Forelimb muscle (tissue), 1 donor: ENCODE data around the gene RCC2. TPM values are rescaled to one million over a fixed set of nuclear protein-coding genes. Genes with fewer than 3 reads are reported as not detected.

Experiments used
- DNase-seq: peaks from one replicate; pipeline ENCODE4 v3.0.0-alpha.2; 2013; ENCODE audit warnings: low read depth
- polyA plus RNA-seq: library from polyadenylated mRNA; unstranded; fragments of 120-200 nt; gene quantifications from one replicate; pipeline ENCODE4 v1.2.1, GENCODE V29; 2013; ENCODE audit not compliant: insufficient read length

The RCC2 gene
- polyA plus RNA-seq, 1 donor = 30.7 TPM

GRCh38 chr1:17375651-17376050 is 63.8 kb downstream of the RCC2 start:
- DNase-seq = no peak

- no peak for DNase-seq
Measured at GRCh38 chr1:17372955-17373354, 66.5 kb downstream of the RCC2 start.

GRCh38 chr1:17371896-17372295 is 67.6 kb downstream of the RCC2 start, which contains the start of gene PADI6:
Gene PADI6 (plus strand): TSS chr1:17372196. CDS start chr1:17372246, 50 bp downstream.
- no peak for DNase-seq

- no peak for DNase-seq
Measured at GRCh38 chr1:17370618-17371017, 68.9 kb downstream of the RCC2 start.

GRCh38 chr1:17369466-17369865 is 70.0 kb downstream of the RCC2 start:
- DNase-seq = no peak

- DNase-seq = peak; percentile 4
Measured at GRCh38 chr1:17365293-17365692, 74.2 kb downstream of the RCC2 start.

- DNase-seq = no peak
Measured at GRCh38 chr1:17363771-17364170, 75.7 kb downstream of the RCC2 start.

- no peak for DNase-seq
Measured at GRCh38 chr1:17363351-17363750, 76.1 kb downstream of the RCC2 start.

- DNase-seq = no peak
Measured at GRCh38 chr1:17361687-17362086, 77.8 kb downstream of the RCC2 start.

GRCh38 chr1:17360272-17360956 is 79.1 kb downstream of the RCC2 start:
- DNase-seq = no peak

- no peak for DNase-seq
Measured at GRCh38 chr1:17359808-17360207, 79.7 kb downstream of the RCC2 start.

GRCh38 chr1:17359031-17359430 is 80.4 kb downstream of the RCC2 start:
- no peak for DNase-seq

- no peak for DNase-seq
Measured at GRCh38 chr1:17358557-17358956, 80.9 kb downstream of the RCC2 start.

Other genes starting within 250 kb of the RCC2 start
- gene PADI1, start 234.5 kb downstream of the RCC2 start, polyA plus RNA-seq = 0.47 TPM
- not detected for gene PADI3, start 190.6 kb downstream of the RCC2 start, polyA plus RNA-seq
- gene PADI4, start 131.5 kb downstream of the RCC2 start, polyA plus RNA-seq = 0.96 TPM
- not detected for gene PADI6, start 67.5 kb downstream of the RCC2 start, polyA plus RNA-seq
- gene ARHGEF10L, start 100.0 kb upstream of the RCC2 start, polyA plus RNA-seq = 23.2 TPM